HepG2 (cell line): Measurements from ENCODE around the gene ANKS1A. TPM values are rescaled to one million over a fixed set of nuclear protein-coding genes. Genes with fewer than 3 reads are reported as not detected.

ENCODE experiments used
- ARID5B ChIP-seq: IDR thresholded peaks from 2 replicates; pipeline ENCODE4 v1.4.0; 2020; ENCODE audit warnings: mild to moderate bottlenecking, missing genetic modification reagents
- ATF1 ChIP-seq: IDR thresholded peaks from 2 replicates; pipeline ENCODE4 v1.6.1; 2016; ENCODE audit warnings: mild to moderate bottlenecking, control low read depth
- CEBPZ ChIP-seq: IDR thresholded peaks from 2 replicates; pipeline ENCODE4 v1.6.1; 2012; ENCODE audit warnings: low read length, improper control_type of control experiment
- ELF3 ChIP-seq: IDR thresholded peaks from 2 replicates; pipeline ENCODE4 v1.6.1; 2016; ENCODE audit warnings: missing genetic modification reagents, missing compliant biosample characterization
- FOXP4 ChIP-seq: sonication (generic); formaldehyde crosslinking; IDR thresholded peaks from 2 replicates; pipeline ENCODE4 v1.4.0; 2020; ENCODE audit warnings: missing genetic modification reagents
- FUBP1 ChIP-seq: sonication (generic); formaldehyde crosslinking; IDR thresholded peaks from 2 replicates; pipeline ENCODE4 v1.5.1; 2020; ENCODE audit warnings: missing genetic modification reagents, mild to moderate bottlenecking, borderline replicate concordance
- LCORL ChIP-seq, 2 experiments: fragments of 450-650 bp in 1 of 2; sonication (generic) in 1 of 2; formaldehyde crosslinking in 1 of 2; IDR thresholded peaks; 2 replicates each; pipeline versions ENCODE4 v1.5.0 to v1.6.1; 2017 to 2020; ENCODE audit warnings: antibody characterized with exemption in 1 of 2, missing genetic modification reagents in 1 of 2
- REL ChIP-seq: sonication (generic); formaldehyde crosslinking; conservative IDR thresholded peaks from 2 replicates; pipeline ENCODE4 v1.8.0; 2022; ENCODE audit warnings: mild to moderate bottlenecking, missing genetic modification reagents, moderate library complexity
- SNAPC5 ChIP-seq: sonication (generic); formaldehyde crosslinking; IDR thresholded peaks from 2 replicates; pipeline ENCODE4 v1.8.1; 2023; ENCODE audit warnings: mild to moderate bottlenecking, missing genetic modification reagents, borderline replicate concordance
- TCF7 ChIP-seq: sonication (generic); IDR thresholded peaks from 2 replicates; pipeline ENCODE4 v1.6.1; 2016; ENCODE audit warnings: antibody characterized with exemption, low read depth
- XBP1 ChIP-seq: sonication (generic); formaldehyde crosslinking; IDR thresholded peaks from 2 replicates; pipeline ENCODE4 v1.5.0; 2020; ENCODE audit warnings: missing genetic modification reagents
- ZNF431 ChIP-seq: sonication (generic); formaldehyde crosslinking; IDR thresholded peaks from 2 replicates; pipeline ENCODE4 v1.9.0; 2022; ENCODE audit warnings: missing genetic modification reagents, low read depth, mild to moderate bottlenecking, borderline replicate concordance
- ZNF574 ChIP-seq: sonication (generic); formaldehyde crosslinking; IDR thresholded peaks from 2 replicates; pipeline ENCODE4 v1.4.0; 2020; ENCODE audit warnings: missing genetic modification reagents
- polyA plus RNA-seq, 8 experiments: library from polyadenylated mRNA; depleted of rRNA in 3 of 8; stranded (reverse) in 7 of 8; unstranded in 1 of 8; fragments of >200 nt; fragmentation: Illumina TruSeq in 4 of 8; extraction: Trizol in 4 of 8; gene quantifications; 2 replicates each; pipeline versions ENCODE4 v1.2.1 to v1.2.3, GENCODE V29; 2011 to 2016; ENCODE audit warnings: low read depth in 4 of 8, missing spikeins in 1 of 8, mixed read lengths in 1 of 8; ENCODE audit not compliant: insufficient read depth in 1 of 8
- total RNA-seq, 5 experiments: library from RNA; depleted of rRNA; stranded (reverse); fragments of >200 nt; fragmentation: Illumina TruSeq; extraction: Trizol; gene quantifications; 2 replicates each; pipeline ENCODE4 v1.2.3, GENCODE V29; 2016; ENCODE audit warnings: low read depth in 1 of 5

ANKS1A gene
- total and polyA plus RNA-seq, 2 of the 13 experiments (the other 11 are each of a cell fraction or from before 2014, with no cell fraction given), result 7.2 to 15.1 TPM

GRCh38 chr6:34888874-34889555 lies at the start of gene ANKS1A (continued):
- 0 out of 2 replicates have a peak, but pooled peaks have one; percentile 21 for TF ChIP-seq ZNF431 (CRISPR knock-in tag)
- peak; percentile 92 for TF ChIP-seq ATF1
- TF ChIP-seq FOXP4 (CRISPR knock-in tag), result no peak; the same call in 1 of the 2 replicates
- peak; percentile 48; the same call in 1 of the 2 replicates for TF ChIP-seq ARID5B
- no peak for TF ChIP-seq LCORL (IDR thresholded peaks at IDR 0.05)
- TF ChIP-seq LCORL (CRISPR knock-in tag; IDR thresholded peaks at IDR 0.05), result peak; percentile 72; the same call in 1 of the 2 replicates
- TF ChIP-seq TCF7, result no peak
- no peak for TF ChIP-seq FUBP1 (CRISPR knock-in tag)
- no peak for TF ChIP-seq XBP1 (CRISPR knock-in tag)
- TF ChIP-seq REL (CRISPR knock-in tag), result no peak
- peak; percentile 88; the same call in 1 of the 2 replicates for TF ChIP-seq SNAPC5 (CRISPR knock-in tag)
- TF ChIP-seq CEBPZ, result no peak
- peak; percentile 65 for TF ChIP-seq ELF3
- peak; percentile 73; the same call in 1 of the 2 replicates for TF ChIP-seq ZNF574 (CRISPR knock-in tag)
